Measurements from ENCODE around the gene INPP5D. TPM values are rescaled to one million over a fixed set of nuclear protein-coding genes. Genes with fewer than 3 reads are reported as not detected.
"Not testable (repeated sequence)": the region's sequence is repeated elsewhere in the genome, so short reads cannot be mapped to it uniquely, and the experiment has no call there.

INPP5D gene
- total and polyA plus RNA-seq, 7 donors = 1.2 to 4.2 (median 2.8) TPM

DNA sequence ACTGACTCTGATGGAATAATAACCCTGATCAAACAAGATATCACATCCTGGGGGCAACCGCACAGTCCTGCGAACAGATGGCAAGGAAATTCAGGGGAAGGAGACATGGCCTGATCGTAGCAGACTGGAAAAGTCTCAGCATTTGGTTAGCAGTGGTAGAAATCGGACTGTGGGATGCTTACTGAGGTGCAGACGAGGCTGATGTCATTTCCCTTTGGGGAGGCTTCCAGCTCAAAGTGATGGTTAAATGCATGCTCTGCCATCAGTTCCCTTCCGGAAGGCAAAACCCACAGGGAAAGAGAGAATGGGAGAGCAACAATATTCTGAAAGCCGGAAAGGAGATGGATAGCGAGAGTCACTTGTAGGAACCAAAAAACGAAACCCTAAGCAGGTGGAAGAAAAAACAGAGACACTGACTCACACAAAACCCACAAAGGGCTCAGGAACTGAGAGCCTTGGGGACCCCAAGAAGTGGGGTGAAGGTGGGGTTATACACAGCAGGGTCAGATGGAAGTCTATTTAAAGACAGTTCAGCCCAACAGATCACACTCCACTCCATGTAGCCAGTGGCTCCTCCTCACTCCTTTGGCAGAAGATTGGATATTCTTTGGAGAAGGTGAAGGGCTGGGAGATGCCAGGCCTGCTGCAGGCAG, 93.1 kb downstream of the INPP5D start:
- H3K36me3 ChIP-seq (ENCODE audit: insufficient read depth in 1 of 2, low read depth in 1 of 2) = no peaks in the 10 kb centered on the region
- no peaks in the 10 kb centered on the region for H3K9me3 ChIP-seq
- intact Hi-C loops (cut with DNase I) = no loop called here
- no peak overlapping the region for H3K4me3 ChIP-seq
- no peaks in the 10 kb centered on the region for H3K4me1 ChIP-seq
- DNase-seq = no peak
- TF ChIP-seq, protein P1, sequence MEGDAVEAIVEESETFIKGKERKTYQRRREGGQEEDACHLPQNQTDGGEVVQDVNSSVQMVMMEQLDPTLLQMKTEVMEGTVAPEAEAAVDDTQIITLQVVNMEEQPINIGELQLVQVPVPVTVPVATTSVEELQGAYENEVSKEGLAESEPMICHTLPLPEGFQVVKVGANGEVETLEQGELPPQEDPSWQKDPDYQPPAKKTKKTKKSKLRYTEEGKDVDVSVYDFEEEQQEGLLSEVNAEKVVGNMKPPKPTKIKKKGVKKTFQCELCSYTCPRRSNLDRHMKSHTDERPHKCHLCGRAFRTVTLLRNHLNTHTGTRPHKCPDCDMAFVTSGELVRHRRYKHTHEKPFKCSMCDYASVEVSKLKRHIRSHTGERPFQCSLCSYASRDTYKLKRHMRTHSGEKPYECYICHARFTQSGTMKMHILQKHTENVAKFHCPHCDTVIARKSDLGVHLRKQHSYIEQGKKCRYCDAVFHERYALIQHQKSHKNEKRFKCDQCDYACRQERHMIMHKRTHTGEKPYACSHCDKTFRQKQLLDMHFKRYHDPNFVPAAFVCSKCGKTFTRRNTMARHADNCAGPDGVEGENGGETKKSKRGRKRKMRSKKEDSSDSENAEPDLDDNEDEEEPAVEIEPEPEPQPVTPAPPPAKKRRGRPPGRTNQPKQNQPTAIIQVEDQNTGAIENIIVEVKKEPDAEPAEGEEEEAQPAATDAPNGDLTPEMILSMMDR (IDR thresholded peaks at IDR 0.05) = no peak
- H3K27me3 ChIP-seq (ENCODE audit: insufficient read depth in 3 of 3, low read length in 2 of 3) = no peaks in the 10 kb centered on the region
- ATAC-seq = no peak
- no peak overlapping the region for H3K27ac ChIP-seq
- 68 to 78% (median 68%) methylated on average over 9 of the region's 9 CpGs for WGBS, 3 donors

DNA sequence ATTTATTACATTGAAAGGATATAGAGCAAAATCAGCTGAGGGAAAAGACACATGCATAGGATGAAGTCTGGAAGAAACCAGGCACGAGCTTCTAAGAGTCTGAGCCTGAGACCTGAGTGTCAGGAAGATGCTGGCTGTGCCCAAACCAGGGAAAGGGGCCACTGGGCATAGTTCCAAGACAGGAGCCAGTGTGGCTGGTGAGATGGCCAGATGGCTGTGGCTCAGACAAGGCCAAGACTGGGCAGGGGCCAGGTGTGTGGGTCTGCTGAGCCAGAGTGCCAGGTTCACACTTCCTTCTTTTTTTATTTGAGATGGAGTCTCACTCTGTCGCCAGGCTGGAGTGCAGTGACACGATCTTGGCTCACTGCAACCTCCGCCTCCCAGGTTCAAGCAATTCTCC, 95.9 kb downstream of the INPP5D start:
- Histone ChIP-seq H3K9me3 (no peaks in the 10 kb centered on the region), H3K27me3 (ENCODE audit: insufficient read depth in 3 of 3, low read length in 2 of 3) (peaks cover 0 to 2% (median 0%) of the 10 kb centered on the region in 3 donors), H3K4me1 (no peaks in the 10 kb centered on the region), H3K36me3 (ENCODE audit: insufficient read depth in 1 of 2, low read depth in 1 of 2) (no peaks in the 10 kb centered on the region), H3K4me3 (no peak overlapping the region), H3K27ac (no peak overlapping the region)
- TF ChIP-seq, protein P1 (IDR thresholded peaks at IDR 0.05) = no peak
- ATAC-seq = no peak
- intact Hi-C loops (cut with DNase I) = no loop called here
- DNase-seq = no peak
- 73 to 91% (median 86%) methylated on average over 4 of the region's 4 CpGs for WGBS, 3 donors

DNA sequence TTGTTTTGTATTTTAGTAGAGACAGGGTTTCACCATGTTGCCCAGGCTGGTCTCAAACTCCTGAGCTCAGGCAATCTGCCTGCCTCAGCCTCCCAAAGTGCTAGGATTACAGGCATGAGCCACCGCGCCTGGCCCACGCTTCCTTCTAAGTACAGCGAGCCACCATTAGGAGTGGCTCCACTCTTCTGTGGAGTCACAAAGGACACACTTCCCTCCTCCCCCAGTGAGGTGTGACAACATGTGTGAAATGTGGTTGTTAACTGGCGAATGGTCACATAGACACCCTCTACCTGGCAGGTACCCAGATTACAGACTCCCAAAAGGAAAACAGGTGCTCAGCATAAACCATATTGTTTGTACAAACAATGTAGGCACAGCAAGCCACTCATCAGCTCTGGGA, 96.3 kb downstream of the INPP5D start:
- H3K9me3 ChIP-seq; ATAC-seq; H3K4me3 ChIP-seq; H3K4me1 ChIP-seq; H3K27ac ChIP-seq; H3K27me3 ChIP-seq (ENCODE audit: insufficient read depth in 3 of 3, low read length in 2 of 3); intact Hi-C loops (cut with DNase I); H3K36me3 ChIP-seq (ENCODE audit: insufficient read depth in 1 of 2, low read depth in 1 of 2); DNase-seq: not testable (repeated sequence)
- WGBS, 3 donors = 83 to 96% (median 96%) methylated on average over 5 of the region's 5 CpGs

DNA sequence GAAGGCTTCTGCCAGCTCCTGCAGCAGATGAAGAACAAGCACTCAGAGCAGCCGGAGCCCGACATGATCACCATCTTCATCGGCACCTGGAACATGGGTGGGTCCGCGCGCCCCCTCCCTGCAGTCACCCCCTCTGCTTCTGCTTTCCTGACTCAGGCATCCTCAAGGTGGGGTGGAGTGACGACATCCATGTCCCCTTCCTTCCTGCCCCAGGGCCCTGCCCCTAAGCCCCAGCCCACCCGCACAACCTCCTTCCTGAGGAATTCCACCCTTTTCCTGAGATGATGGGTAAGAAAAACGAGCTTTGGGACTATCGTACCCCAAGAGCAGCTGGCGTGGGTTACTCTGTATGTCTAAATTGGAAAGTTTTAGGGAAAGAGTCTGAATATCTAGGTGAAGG, 101.6 kb downstream of the INPP5D start:
- no peak overlapping the region for H3K4me3 ChIP-seq
- H3K27ac ChIP-seq = no peak overlapping the region
- DNase-seq (no peak), ATAC-seq (no peak)
- peaks cover 0 to 2% (median 0%) of the 10 kb centered on the region in 3 donors for H3K27me3 ChIP-seq (ENCODE audit: insufficient read depth in 3 of 3, low read length in 2 of 3)
- H3K9me3 ChIP-seq = no peaks in the 10 kb centered on the region
- H3K4me1 ChIP-seq = no peaks in the 10 kb centered on the region
- intact Hi-C loops (cut with DNase I) = no loop called here
- WGBS, 3 donors = 82 to 84% (median 83%) methylated on average over 11 of the region's 11 CpGs
- no peaks in the 10 kb centered on the region for H3K36me3 ChIP-seq (ENCODE audit: insufficient read depth in 1 of 2, low read depth in 1 of 2)
- TF ChIP-seq, protein P1 (IDR thresholded peaks at IDR 0.05) = no peak

DNA sequence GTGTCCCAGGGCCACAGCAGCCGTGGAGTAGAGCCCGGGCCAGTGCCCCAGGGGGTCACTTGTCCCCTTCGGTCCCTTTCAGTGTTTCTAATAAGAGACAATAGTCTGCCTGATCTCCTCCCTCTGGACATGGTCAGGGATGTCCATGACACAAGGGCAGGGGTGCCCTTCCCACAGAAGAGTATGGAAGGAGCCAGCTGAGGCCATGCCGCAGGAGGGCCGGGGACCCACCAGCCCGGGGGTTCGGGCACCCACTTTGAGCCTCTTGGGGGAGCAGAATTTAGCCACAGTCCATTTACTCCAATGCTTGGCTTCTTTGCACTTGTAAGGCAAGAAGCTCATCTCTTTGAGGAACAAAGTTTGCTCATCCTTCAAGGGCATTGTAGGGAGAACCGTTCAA, 102.6 kb downstream of the INPP5D start:
- DNase-seq (no peak), ATAC-seq (no peak)
- WGBS, 3 donors = 86 to 91% (median 88%) methylated on average over 8 of the region's 8 CpGs
- Histone ChIP-seq H3K36me3 (ENCODE audit: insufficient read depth in 1 of 2, low read depth in 1 of 2) (no peaks in the 10 kb centered on the region), H3K27me3 (ENCODE audit: insufficient read depth in 3 of 3, low read length in 2 of 3) (peaks cover 0 to 2% (median 0%) of the 10 kb centered on the region in 3 donors), H3K27ac (no peak overlapping the region), H3K9me3 (no peaks in the 10 kb centered on the region), H3K4me3 (no peak overlapping the region), H3K4me1 (no peaks in the 10 kb centered on the region)
- intact Hi-C loops (cut with DNase I) = no loop called here
- TF ChIP-seq, protein P1 (IDR thresholded peaks at IDR 0.05) = no peak
